ENCODE measurements around the gene SEMA4G. TPM values are rescaled to one million over a fixed set of nuclear protein-coding genes. Genes with fewer than 3 reads are reported as not detected.

The SEMA4G gene
- total RNA-seq, 1 experiment from 2014 or later = 29.4 TPM

DNA sequence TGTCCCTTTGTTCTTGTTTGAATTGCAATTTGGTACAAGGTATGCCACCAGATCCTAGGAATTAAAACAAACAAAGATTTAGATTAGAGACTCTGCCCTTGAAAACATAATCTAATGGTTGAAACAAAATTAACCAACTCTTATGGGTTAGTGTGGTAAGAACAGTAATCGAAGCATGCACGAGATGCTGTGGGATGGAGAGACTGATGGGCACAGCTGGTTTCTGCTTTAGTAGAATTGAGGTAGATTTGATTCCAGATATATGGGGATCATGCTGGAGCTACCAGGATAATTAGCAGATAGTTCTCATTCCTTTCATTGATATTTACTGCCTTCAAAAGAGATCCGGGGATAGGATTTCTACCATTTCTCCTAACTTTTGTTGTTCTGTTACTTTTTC lies 20.4 kb upstream of the SEMA4G start:
- POLR2A ChIA-PET = no interaction called here

More for the DNA sequence above, 20.4 kb upstream of the SEMA4G start:
- intact Hi-C loops (cut with micrococcal nuclease) = no loop called here
- BruUV-seq (replicated peaks) = no TSS peak
- DNase-seq (ENCODE audit: low read depth, low spot score) = no peak
- Histone ChIP-seq H3K9ac (ENCODE audit: low read length) (no peak overlapping the region), H3K4me3 (replicated peaks in 1 of 2; ENCODE audit: low read depth in 1 of 2, low read length in 2 of 2) (no peak overlapping the region), H3K9me3 (ENCODE audit: control insufficient read depth in 1 of 2, insufficient read depth in 1 of 2, low read depth in 1 of 2, low read length in 2 of 2) (no peaks in the 10 kb centered on the region), H3K36me3 (ENCODE audit: control insufficient read depth in 1 of 2, insufficient read depth in 2 of 2, low read length in 2 of 2) (peaks cover 46 to 58% of the 10 kb centered on the region in 2 experiments), H3K27ac (ENCODE audit: low read depth, low read length) (no peak overlapping the region), H3K4me1 (ENCODE audit: control insufficient read depth in 1 of 2, insufficient read depth in 2 of 2, low read length in 2 of 2) (no peaks in the 10 kb centered on the region), H4K20me1 (ENCODE audit: insufficient read depth) (no peaks in the 10 kb centered on the region), H3K4me2 (ENCODE audit: low read length) (no peak overlapping the region), H2AFZ (ENCODE audit: low read depth, low read length, poor library complexity, severe bottlenecking) (no peak overlapping the region), H3K79me2 (ENCODE audit: insufficient read depth, low read length) (no peaks in the 10 kb centered on the region), H3K27me3 (ENCODE audit: insufficient read depth, low read length) (no peaks in the 10 kb centered on the region), H3K9me2 (ENCODE audit: insufficient read depth) (no peaks in the 10 kb centered on the region)
- TF ChIP-seq SRF (IDR thresholded peaks at IDR 0.05; ENCODE audit: low read depth) (no peak), ELF1 (IDR thresholded peaks at IDR 0.05; ENCODE audit: borderline replicate concordance, low read depth) (no peak), ZNF274 (IDR thresholded peaks at IDR 0.05; ENCODE audit: low read depth, low read length) (no peak), SP1 (IDR thresholded peaks at IDR 0.05; ENCODE audit: low read depth) (no peak), POLR2AphosphoS5 (IDR thresholded peaks at IDR 0.05; ENCODE audit: low read depth, low read length) (no peak), CBX3 (IDR thresholded peaks at IDR 0.05; ENCODE audit: low read depth) (no peak), ZFX (IDR thresholded peaks at IDR 0.05) (no peak), SIN3A (IDR thresholded peaks at IDR 0.05; ENCODE audit: low read depth) (no peak)
- TF ChIP-seq, protein P1, sequence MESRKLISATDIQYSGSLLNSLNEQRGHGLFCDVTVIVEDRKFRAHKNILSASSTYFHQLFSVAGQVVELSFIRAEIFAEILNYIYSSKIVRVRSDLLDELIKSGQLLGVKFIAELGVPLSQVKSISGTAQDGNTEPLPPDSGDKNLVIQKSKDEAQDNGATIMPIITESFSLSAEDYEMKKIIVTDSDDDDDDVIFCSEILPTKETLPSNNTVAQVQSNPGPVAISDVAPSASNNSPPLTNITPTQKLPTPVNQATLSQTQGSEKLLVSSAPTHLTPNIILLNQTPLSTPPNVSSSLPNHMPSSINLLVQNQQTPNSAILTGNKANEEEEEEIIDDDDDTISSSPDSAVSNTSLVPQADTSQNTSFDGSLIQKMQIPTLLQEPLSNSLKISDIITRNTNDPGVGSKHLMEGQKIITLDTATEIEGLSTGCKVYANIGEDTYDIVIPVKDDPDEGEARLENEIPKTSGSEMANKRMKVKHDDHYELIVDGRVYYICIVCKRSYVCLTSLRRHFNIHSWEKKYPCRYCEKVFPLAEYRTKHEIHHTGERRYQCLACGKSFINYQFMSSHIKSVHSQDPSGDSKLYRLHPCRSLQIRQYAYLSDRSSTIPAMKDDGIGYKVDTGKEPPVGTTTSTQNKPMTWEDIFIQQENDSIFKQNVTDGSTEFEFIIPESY (IDR thresholded peaks at IDR 0.05; ENCODE audit: extremely low read depth, insufficient replicate concordance, low read length) = no peak
- TF ChIP-seq, protein P2, sequence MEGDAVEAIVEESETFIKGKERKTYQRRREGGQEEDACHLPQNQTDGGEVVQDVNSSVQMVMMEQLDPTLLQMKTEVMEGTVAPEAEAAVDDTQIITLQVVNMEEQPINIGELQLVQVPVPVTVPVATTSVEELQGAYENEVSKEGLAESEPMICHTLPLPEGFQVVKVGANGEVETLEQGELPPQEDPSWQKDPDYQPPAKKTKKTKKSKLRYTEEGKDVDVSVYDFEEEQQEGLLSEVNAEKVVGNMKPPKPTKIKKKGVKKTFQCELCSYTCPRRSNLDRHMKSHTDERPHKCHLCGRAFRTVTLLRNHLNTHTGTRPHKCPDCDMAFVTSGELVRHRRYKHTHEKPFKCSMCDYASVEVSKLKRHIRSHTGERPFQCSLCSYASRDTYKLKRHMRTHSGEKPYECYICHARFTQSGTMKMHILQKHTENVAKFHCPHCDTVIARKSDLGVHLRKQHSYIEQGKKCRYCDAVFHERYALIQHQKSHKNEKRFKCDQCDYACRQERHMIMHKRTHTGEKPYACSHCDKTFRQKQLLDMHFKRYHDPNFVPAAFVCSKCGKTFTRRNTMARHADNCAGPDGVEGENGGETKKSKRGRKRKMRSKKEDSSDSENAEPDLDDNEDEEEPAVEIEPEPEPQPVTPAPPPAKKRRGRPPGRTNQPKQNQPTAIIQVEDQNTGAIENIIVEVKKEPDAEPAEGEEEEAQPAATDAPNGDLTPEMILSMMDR (IDR thresholded peaks at IDR 0.05 in 2 of 3, conservative IDR thresholded peaks at IDR 0.05 in 1 of 3; ENCODE audit: borderline replicate concordance in 1 of 3, insufficient read depth in 1 of 3, low read depth in 2 of 3, low read length in 2 of 3) = no peak
- no peak for ATAC-seq
- ChIA-PET CTCF (no interaction called here), RAD21 (ENCODE audit: low non-redundant PET in 1 of 2, low total read pairs in 2 of 2, uncharacterized antibody in 2 of 2, unreplicated experiment in 2 of 2) (no interaction called here)

All from HCT116 (cell line).